Heart left ventricle (tissue), 16 donors: ENCODE results near the gene GMEB1. TPM values are rescaled to one million over a fixed set of nuclear protein-coding genes. Genes with fewer than 3 reads are reported as not detected.

Experiments
- ATAC-seq, 4 donors: fragments of 200-7000 bp; cut with Tn5 transposase; one replicate each; pipeline ENCODE4 v1.9.1; 2020 to 2022; ENCODE audit warnings: moderate library complexity in 4 of 4, mild to moderate bottlenecking in 3 of 4, moderate number of reproducible peaks in 1 of 4
- DNase-seq, 5 donors: peaks; one replicate each; pipeline ENCODE4 v3.0.0-alpha.2; 2020
- H3K27ac ChIP-seq, 12 donors: fragments of 200-600 bp; sonication (generic) in 4 of 12; one replicate each; pipeline versions ENCODE4 v1.5.0 to v1.8.0; 2016 to 2022; ENCODE audit warnings: mild to moderate bottlenecking in 2 of 12
- H3K27me3 ChIP-seq, 9 donors: fragments of 200-600 bp; sonication (generic) in 2 of 9; one replicate each; pipeline versions ENCODE4 v1.5.1 to v1.8.0; 2016 to 2022; ENCODE audit warnings: mild to moderate bottlenecking in 3 of 9
- H3K36me3 ChIP-seq, 9 donors: fragments of 200-600 bp; sonication (generic) in 2 of 9; one replicate each; pipeline versions ENCODE4 v1.5.0 to v1.8.0; 2018 to 2022; ENCODE audit warnings: mild to moderate bottlenecking in 2 of 9
- H3K4me1 ChIP-seq, 12 donors: fragments of 200-600 bp; sonication (generic) in 4 of 12; one replicate each; pipeline versions ENCODE4 v1.5.0 to v1.8.0; 2016 to 2022; ENCODE audit warnings: mild to moderate bottlenecking in 3 of 12
- H3K4me3 ChIP-seq, 12 donors: fragments of 200-600 bp; sonication (generic) in 4 of 12; one replicate each; pipeline versions ENCODE4 v1.5.0 to v1.8.0; 2017 to 2022; ENCODE audit warnings: mild to moderate bottlenecking in 9 of 12, moderate library complexity in 4 of 12
- H3K9me3 ChIP-seq, 12 donors: fragments of 200-600 bp; sonication (generic) in 4 of 12; one replicate each; pipeline versions ENCODE4 v1.5.0 to v1.8.0; 2016 to 2022; ENCODE audit warnings: mild to moderate bottlenecking in 1 of 12
- POLR2A ChIP-seq, 2 donors: fragments of 450-650 bp; IDR thresholded peaks; one replicate each; pipeline ENCODE4 v1.6.1; 2017; ENCODE audit warnings: antibody characterized with exemption in 2 of 2, mild to moderate bottlenecking in 2 of 2, moderate library complexity in 2 of 2
- WGBS, 4 donors: extraction: QIAGEN DNeasy Blood & Tissue Kit in 2 of 4; methylation state at CpG; one replicate each; pipeline versions ENCODE4 v1.1.5 to v1.1.7; 2013 to 2018; 5-methylcytosine and 5-hydroxymethylcytosine counted together
- intact Hi-C, 10 donors: fragments of 100-400 bp; cut with DNase I; formaldehyde crosslinking; loops; one replicate each; pipeline versions ENCODE4 v1.11.1 to v1.14.2; 2022
- long read RNA-seq, 3 donors: library from polyadenylated mRNA; unstranded; transcript quantifications; one replicate each; pipeline ENCODE4 v2.0.0, GENCODE V29; 2020 to 2021
- polyA plus RNA-seq, 2 donors: library from polyadenylated mRNA; stranded (reverse); fragments of 200-250 nt; gene quantifications; one replicate each; pipeline ENCODE4 v1.2.3, GENCODE V29; 2013
- total RNA-seq, 9 donors: library from RNA; depleted of rRNA in 2 of 9; stranded (reverse); fragments of >200 nt in 2 of 9; fragmentation: NEBNext Ultra II Directional in 3 of 9; extraction: Animal tissue kit (Norgen Biotek cat#: 25700) in 3 of 9; gene quantifications; one replicate each; pipeline versions ENCODE4 v1.1.0 to v1.2.4, GENCODE V29; 2016 to 2023
- TF ChIP-seq, protein P1 (sequence below), 12 donors: fragments of 200-600 bp; sonication (generic) in 4 of 12; IDR thresholded peaks; one replicate each; pipeline versions ENCODE4 v1.5.0 to v1.8.0; 2018 to 2022; ENCODE audit warnings: antibody characterized with exemption in 12 of 12, mild to moderate bottlenecking in 5 of 12
- donor health status: ischemic (EF 13 %, LVEDD 7.1; RV severe dilation, severe dysfunction).
- donor health status: healthy with polysubstance abuse.
- donor health status: DM: no; HTN: yes; CAD: no.
- donor health status: DM: no; HTN: no; CAD: no.
- donor health status: ischemic (EF 25% LVEDD 6.9; RV normal size, moderate dysfunction).
- donor health status: ischemic (EF 25% LVEDD 5.7; RV mildly dilated, moderate dysfunction).
- donor health status: healthy.
- donor health status: DM: yes; HTN: yes; CAD: no.
- donor health status: ischemic (EF 35%, LVEDD 5.7; RV mildly dilated, moderate dysfunction).
- donor health status: nonischemic (EF 11% LVEDD 7.7; RV severe dilation, severe dysfunction).
- donor health status: DM: yes; HTN: yes; CAD: no.
- donor health status: PGD.
- donor health status: ischemic (EF 29% LVEDD 5.4; RV normal size, mild dysfunction).
- donor health status: nonischemic (EF 23%, LVEDD 6.1; RV moderate dilation, normal function).

The GMEB1 gene, protein sequence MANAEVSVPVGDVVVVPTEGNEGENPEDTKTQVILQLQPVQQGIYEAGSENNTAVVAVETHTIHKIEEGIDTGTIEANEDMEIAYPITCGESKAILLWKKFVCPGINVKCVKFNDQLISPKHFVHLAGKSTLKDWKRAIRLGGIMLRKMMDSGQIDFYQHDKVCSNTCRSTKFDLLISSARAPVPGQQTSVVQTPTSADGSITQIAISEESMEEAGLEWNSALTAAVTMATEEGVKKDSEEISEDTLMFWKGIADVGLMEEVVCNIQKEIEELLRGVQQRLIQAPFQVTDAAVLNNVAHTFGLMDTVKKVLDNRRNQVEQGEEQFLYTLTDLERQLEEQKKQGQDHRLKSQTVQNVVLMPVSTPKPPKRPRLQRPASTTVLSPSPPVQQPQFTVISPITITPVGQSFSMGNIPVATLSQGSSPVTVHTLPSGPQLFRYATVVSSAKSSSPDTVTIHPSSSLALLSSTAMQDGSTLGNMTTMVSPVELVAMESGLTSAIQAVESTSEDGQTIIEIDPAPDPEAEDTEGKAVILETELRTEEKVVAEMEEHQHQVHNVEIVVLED
- 1 to 10 TPM; 4.3 to 8.5 (median 6.1) TPM for total RNA-seq
- polyA plus RNA-seq: 1 to 10 TPM; 2.2 to 7.0 TPM
- long read RNA-seq, donor 1, full-length matches to known transcripts: 7 of 8 reads
- long read RNA-seq, donor 1, partial matches to known transcripts: 1 of 8 reads
- long read RNA-seq, donor 1, other reads (novel, unspliced or antisense): 0 of 8 reads
- long read RNA-seq, donor 2, full-length matches to known transcripts: 25 of 29 reads
- long read RNA-seq, donor 2, partial matches to known transcripts: 1 of 29 reads
- long read RNA-seq, donor 2, other reads (novel, unspliced or antisense): 3 of 29 reads
- long read RNA-seq, donor 3, full-length matches to known transcripts: 5 of 5 reads
- long read RNA-seq, donor 3, partial matches to known transcripts: 0 of 5 reads
- long read RNA-seq, donor 3, other reads (novel, unspliced or antisense): 0 of 5 reads

DNA sequence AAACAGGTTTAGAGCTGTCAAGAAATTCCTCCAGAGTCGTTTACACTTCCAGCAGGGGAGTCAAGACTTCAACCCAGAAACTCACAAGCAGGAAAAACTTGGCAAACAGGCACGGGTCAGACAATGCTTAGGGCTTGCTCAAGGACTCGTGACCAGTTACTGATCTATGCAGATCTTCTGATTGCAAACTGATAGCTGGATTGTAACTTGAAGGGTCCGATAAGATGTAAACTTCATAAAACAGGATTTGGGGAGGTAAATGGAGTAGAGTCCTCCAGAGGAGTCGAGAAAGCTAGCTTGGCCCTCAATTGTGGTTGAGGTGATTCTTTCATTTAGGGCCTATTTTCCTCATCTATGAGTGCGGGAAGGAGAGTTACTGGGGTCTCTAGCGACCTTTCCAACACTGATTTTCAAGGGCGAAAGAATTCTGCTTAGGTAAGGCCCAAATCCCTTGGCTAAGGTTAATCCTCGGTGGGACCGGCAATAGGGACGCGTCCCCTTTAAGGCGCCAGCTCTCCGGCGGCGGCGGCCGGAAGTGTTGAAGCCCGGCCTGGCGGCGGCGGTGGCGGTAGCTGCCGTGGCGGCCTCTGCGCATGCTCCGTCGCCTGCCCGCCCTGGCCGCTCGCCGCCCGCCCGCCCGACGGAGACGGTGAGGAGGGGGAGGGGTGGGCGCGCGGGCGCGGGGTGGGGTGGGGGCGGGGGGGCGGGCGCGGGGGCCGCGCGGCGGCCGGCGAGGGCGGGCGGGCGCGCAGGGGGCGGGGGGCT, at the start of gene GMEB1:
TSS of gene GMEB1 (plus strand) at position 594 of the 765 bp plus-strand sequence. CDS start 14,829 bp downstream, outside the sequence.
- DNase-seq (peak; percentile 88 to 94 (median 89)), ATAC-seq (peak; percentile 79 to 93 (median 92))
- H3K9me3 ChIP-seq: no peaks in the 10 kb centered on the region
- WGBS, 4 donors: 1 to 4% (median 3%) methylated on average over 12 to 52 of the region's 57 CpGs
- H3K27ac ChIP-seq: peak within 1 kb of the TSS; percentile 98 to 100 (median 99)
- H3K27me3 ChIP-seq: no peaks in the 10 kb centered on the region
- H3K36me3 ChIP-seq: no peaks in the 10 kb centered on the region
- TF ChIP-seq POLR2A (IDR thresholded peaks at IDR 0.05): no peak
- TF ChIP-seq, protein P1, sequence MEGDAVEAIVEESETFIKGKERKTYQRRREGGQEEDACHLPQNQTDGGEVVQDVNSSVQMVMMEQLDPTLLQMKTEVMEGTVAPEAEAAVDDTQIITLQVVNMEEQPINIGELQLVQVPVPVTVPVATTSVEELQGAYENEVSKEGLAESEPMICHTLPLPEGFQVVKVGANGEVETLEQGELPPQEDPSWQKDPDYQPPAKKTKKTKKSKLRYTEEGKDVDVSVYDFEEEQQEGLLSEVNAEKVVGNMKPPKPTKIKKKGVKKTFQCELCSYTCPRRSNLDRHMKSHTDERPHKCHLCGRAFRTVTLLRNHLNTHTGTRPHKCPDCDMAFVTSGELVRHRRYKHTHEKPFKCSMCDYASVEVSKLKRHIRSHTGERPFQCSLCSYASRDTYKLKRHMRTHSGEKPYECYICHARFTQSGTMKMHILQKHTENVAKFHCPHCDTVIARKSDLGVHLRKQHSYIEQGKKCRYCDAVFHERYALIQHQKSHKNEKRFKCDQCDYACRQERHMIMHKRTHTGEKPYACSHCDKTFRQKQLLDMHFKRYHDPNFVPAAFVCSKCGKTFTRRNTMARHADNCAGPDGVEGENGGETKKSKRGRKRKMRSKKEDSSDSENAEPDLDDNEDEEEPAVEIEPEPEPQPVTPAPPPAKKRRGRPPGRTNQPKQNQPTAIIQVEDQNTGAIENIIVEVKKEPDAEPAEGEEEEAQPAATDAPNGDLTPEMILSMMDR (IDR thresholded peaks at IDR 0.05): peak in 2 of 12 donors; percentile 9 to 10
- intact Hi-C loops: loop anchor here in 9 of 10 donors (1.0 to 5.0 kb wide), 6 partner anchors 20 to 69 kb away; partner anchors contain the start of genes RNU11 (in 6 of the 9), YTHDF2 (in 4 of the 9) and TAF12 (in 3 of the 9)
- peak within 1 kb of the TSS; percentile 96 to 100 (median 99) for H3K4me3 ChIP-seq
- H3K4me1 ChIP-seq: peaks cover 0 to 23% (median 18%) of the 10 kb centered on the region in 12 donors

DNA sequence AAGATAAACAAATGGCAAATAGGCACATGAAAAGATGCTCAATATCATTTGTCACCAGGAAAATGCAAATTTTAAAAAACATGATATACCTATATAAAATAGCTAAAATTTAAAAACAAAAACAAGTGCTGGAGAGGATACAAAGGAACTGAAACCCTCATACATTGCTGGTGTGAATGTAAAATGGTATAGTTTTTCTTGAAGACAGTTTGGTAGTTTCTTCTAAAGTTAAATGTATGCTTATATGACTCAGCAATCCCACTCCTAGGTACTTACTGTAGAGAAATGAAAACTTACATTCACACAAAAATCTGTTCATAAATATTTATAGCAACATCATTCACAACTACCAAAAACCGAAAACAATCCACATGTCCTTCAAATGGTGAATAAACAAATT, 36.9 kb upstream of the GMEB1 start:
- TF ChIP-seq, protein P1 (IDR thresholded peaks at IDR 0.05): no peak
- TF ChIP-seq POLR2A (IDR thresholded peaks at IDR 0.05): no peak
- H3K27ac ChIP-seq: no peak overlapping the region
- WGBS, 4 donors: 93 to 100% (median 94%) methylated on average over 1 of the region's 1 CpG
- H3K4me3 ChIP-seq: no peak overlapping the region
- DNase-seq (no peak), ATAC-seq (no peak)
- intact Hi-C loops: no loop called here
- H3K27me3 ChIP-seq: no peaks in the 10 kb centered on the region
- no peaks in the 10 kb centered on the region for H3K4me1 ChIP-seq
- H3K36me3 ChIP-seq: peaks cover 0 to 5% (median 0%) of the 10 kb centered on the region in 9 donors
- no peaks in the 10 kb centered on the region for H3K9me3 ChIP-seq

DNA sequence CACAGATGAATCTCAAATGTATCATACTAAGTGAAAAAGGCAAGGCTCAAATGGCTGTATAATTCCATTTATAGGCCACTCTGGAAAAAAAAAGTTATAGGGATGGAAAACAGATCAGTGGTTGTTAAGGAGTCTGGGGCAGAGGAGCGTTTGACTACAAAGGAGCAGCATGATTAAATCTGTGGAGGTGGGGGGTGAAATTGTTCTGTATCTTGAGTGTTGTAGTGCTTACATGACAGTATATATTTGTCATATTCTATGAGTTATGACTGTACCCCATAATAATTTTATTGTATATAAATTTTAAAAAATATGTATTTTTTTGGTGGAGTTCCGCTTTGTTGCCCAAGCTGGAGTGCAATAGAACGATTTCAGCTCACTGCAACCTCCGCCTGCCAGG, 36.0 kb upstream of the GMEB1 start:
- no peaks in the 10 kb centered on the region for H3K9me3 ChIP-seq
- no peak for DNase-seq
- no peaks in the 10 kb centered on the region for H3K27me3 ChIP-seq
- ATAC-seq: no peak
- no peak for TF ChIP-seq POLR2A (IDR thresholded peaks at IDR 0.05)
- TF ChIP-seq, protein P1 (IDR thresholded peaks at IDR 0.05): no peak
- intact Hi-C loops: no loop called here
- H3K36me3 ChIP-seq: peaks cover 0 to 5% (median 0%) of the 10 kb centered on the region in 9 donors
- WGBS, 4 donors: 91 to 96% (median 94%) methylated on average over 4 of the region's 4 CpGs
- H3K4me1 ChIP-seq: no peaks in the 10 kb centered on the region
- no peak overlapping the region for H3K4me3 ChIP-seq
- H3K27ac ChIP-seq: no peak overlapping the region
